ENCODE data around the gene KIAA0513. TPM values are rescaled to one million over a fixed set of nuclear protein-coding genes. Genes with fewer than 3 reads are reported as not detected.
A peak's percentile ranks its signal among the peaks of the same experiment; 100 is the strongest.

Gene KIAA0513
- total and polyA plus RNA-seq, 2 of the 13 experiments (the other 11 are each of a cell fraction or from before 2014, with no cell fraction given) = 1.8 TPM

- TF ChIP-seq ZBTB10 (CRISPR knock-in tag; IDR thresholded peaks at IDR 0.05; ENCODE audit: borderline replicate concordance) = 0 out of 2 replicates have a peak, but pooled peaks have one; percentile 79
- 0 out of 2 replicates have a peak, but pooled peaks have one; percentile 23 for TF ChIP-seq NFE2 (CRISPR knock-in tag; IDR thresholded peaks at IDR 0.05)
- TF ChIP-seq ZNF205 (CRISPR knock-in tag; IDR thresholded peaks at IDR 0.05) = no peak
- peak; percentile 52; the same call in 1 of the 2 replicates for TF ChIP-seq FOSL2 (CRISPR knock-in tag; IDR thresholded peaks at IDR 0.05)
- no peak for TF ChIP-seq TEAD2 (CRISPR knock-in tag; IDR thresholded peaks at IDR 0.05)
- TF ChIP-seq, protein P1, sequence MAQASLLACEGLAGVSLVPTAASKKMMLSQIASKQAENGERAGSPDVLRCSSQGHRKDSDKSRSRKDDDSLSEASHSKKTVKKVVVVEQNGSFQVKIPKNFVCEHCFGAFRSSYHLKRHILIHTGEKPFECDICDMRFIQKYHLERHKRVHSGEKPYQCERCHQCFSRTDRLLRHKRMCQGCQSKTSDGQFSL (CRISPR knock-in tag; IDR thresholded peaks at IDR 0.05) = 0 out of 2 replicates have a peak, but pooled peaks have one; percentile 15
- TF ChIP-seq ETV5 (CRISPR knock-in tag; IDR thresholded peaks at IDR 0.05; ENCODE audit: borderline replicate concordance) = peak; percentile 89
- TF ChIP-seq, protein P2, sequence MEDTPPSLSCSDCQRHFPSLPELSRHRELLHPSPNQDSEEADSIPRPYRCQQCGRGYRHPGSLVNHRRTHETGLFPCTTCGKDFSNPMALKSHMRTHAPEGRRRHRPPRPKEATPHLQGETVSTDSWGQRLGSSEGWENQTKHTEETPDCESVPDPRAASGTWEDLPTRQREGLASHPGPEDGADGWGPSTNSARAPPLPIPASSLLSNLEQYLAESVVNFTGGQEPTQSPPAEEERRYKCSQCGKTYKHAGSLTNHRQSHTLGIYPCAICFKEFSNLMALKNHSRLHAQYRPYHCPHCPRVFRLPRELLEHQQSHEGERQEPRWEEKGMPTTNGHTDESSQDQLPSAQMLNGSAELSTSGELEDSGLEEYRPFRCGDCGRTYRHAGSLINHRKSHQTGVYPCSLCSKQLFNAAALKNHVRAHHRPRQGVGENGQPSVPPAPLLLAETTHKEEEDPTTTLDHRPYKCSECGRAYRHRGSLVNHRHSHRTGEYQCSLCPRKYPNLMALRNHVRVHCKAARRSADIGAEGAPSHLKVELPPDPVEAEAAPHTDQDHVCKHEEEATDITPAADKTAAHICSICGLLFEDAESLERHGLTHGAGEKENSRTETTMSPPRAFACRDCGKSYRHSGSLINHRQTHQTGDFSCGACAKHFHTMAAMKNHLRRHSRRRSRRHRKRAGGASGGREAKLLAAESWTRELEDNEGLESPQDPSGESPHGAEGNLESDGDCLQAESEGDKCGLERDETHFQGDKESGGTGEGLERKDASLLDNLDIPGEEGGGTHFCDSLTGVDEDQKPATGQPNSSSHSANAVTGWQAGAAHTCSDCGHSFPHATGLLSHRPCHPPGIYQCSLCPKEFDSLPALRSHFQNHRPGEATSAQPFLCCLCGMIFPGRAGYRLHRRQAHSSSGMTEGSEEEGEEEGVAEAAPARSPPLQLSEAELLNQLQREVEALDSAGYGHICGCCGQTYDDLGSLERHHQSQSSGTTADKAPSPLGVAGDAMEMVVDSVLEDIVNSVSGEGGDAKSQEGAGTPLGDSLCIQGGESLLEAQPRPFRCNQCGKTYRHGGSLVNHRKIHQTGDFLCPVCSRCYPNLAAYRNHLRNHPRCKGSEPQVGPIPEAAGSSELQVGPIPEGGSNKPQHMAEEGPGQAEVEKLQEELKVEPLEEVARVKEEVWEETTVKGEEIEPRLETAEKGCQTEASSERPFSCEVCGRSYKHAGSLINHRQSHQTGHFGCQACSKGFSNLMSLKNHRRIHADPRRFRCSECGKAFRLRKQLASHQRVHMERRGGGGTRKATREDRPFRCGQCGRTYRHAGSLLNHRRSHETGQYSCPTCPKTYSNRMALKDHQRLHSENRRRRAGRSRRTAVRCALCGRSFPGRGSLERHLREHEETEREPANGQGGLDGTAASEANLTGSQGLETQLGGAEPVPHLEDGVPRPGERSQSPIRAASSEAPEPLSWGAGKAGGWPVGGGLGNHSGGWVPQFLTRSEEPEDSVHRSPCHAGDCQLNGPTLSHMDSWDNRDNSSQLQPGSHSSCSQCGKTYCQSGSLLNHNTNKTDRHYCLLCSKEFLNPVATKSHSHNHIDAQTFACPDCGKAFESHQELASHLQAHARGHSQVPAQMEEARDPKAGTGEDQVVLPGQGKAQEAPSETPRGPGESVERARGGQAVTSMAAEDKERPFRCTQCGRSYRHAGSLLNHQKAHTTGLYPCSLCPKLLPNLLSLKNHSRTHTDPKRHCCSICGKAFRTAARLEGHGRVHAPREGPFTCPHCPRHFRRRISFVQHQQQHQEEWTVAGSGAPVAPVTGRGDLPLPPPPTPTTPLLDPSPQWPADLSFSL (CRISPR knock-in tag; IDR thresholded peaks at IDR 0.05) = no peak
- no peak for TF ChIP-seq MIER2 (CRISPR knock-in tag; IDR thresholded peaks at IDR 0.05)
- TF ChIP-seq SIX1 (CRISPR knock-in tag; IDR thresholded peaks at IDR 0.05; ENCODE audit: borderline replicate concordance) = no peak
- peak; percentile 75 for TF ChIP-seq KLF6 (CRISPR knock-in tag; IDR thresholded peaks at IDR 0.05)
- TF ChIP-seq, protein P3, sequence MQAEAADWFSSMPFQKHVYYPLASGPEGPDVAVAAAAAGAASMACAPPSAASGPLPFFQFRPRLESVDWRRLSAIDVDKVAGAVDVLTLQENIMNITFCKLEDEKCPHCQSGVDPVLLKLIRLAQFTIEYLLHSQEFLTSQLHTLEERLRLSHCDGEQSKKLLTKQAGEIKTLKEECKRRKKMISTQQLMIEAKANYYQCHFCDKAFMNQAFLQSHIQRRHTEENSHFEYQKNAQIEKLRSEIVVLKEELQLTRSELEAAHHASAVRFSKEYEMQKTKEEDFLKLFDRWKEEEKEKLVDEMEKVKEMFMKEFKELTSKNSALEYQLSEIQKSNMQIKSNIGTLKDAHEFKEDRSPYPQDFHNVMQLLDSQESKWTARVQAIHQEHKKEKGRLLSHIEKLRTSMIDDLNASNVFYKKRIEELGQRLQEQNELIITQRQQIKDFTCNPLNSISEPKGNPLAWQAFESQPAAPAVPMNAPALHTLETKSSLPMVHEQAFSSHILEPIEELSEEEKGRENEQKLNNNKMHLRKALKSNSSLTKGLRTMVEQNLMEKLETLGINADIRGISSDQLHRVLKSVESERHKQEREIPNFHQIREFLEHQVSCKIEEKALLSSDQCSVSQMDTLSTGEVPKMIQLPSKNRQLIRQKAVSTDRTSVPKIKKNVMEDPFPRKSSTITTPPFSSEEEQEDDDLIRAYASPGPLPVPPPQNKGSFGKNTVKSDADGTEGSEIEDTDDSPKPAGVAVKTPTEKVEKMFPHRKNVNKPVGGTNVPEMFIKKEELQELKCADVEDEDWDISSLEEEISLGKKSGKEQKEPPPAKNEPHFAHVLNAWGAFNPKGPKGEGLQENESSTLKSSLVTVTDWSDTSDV (CRISPR knock-in tag; IDR thresholded peaks at IDR 0.05) = peak; percentile 55; the same call in 1 of the 2 replicates
- no peak; the same call in none of the 2 replicates for TF ChIP-seq MXD4 (CRISPR knock-in tag; IDR thresholded peaks at IDR 0.05)
- TF ChIP-seq ZGPAT (CRISPR knock-in tag; IDR thresholded peaks at IDR 0.05) = peak; percentile 95
Measured at GRCh38 chr16:85010931-85011845, 16.4 kb upstream of the KIAA0513 start, which contains the start of gene ZDHHC7 (continued).

All from HepG2 (cell line).